Ishikawa (cell line): ENCODE data around the gene TYK2.

Source experiments
- CEBPB ChIP-seq: IDR thresholded peaks from 2 replicates; pipeline ENCODE4 v1.6.1; 2012
- CREB1 ChIP-seq: IDR thresholded peaks from 2 replicates; pipeline ENCODE4 v1.6.1; 2012; ENCODE audit warnings: low read depth
- EGR1 ChIP-seq: IDR thresholded peaks from 2 replicates; pipeline ENCODE4 v1.6.1; 2012
- EP300 ChIP-seq: IDR thresholded peaks from 2 replicates; pipeline ENCODE4 v1.6.1; 2012; ENCODE audit warnings: borderline replicate concordance
- FOXM1 ChIP-seq: IDR thresholded peaks from 2 replicates; pipeline ENCODE4 v1.6.1; 2012; ENCODE audit warnings: low read depth, borderline replicate concordance
- MAX ChIP-seq: IDR thresholded peaks from 2 replicates; pipeline ENCODE4 v1.6.1; 2012
- NFIC ChIP-seq: IDR thresholded peaks from 2 replicates; pipeline ENCODE4 v1.6.1; 2012
- RAD21 ChIP-seq: IDR thresholded peaks from 2 replicates; pipeline ENCODE4 v1.6.1; 2012; ENCODE audit warnings: low read depth
- REST ChIP-seq: IDR thresholded peaks from 2 replicates; pipeline ENCODE4 v1.6.1; 2012; ENCODE audit warnings: low read depth, mild to moderate bottlenecking
- TAF1 ChIP-seq: IDR thresholded peaks from 2 replicates; pipeline ENCODE4 v1.6.1; 2012; ENCODE audit warnings: low read depth, mild to moderate bottlenecking
- TCF12 ChIP-seq: IDR thresholded peaks from 2 replicates; pipeline ENCODE4 v1.6.1; 2012; ENCODE audit warnings: low read depth
- TEAD4 ChIP-seq: IDR thresholded peaks from 2 replicates; pipeline ENCODE4 v1.6.1; 2012
- USF1 ChIP-seq: IDR thresholded peaks from 2 replicates; pipeline ENCODE4 v1.6.1; 2012
- YY1 ChIP-seq: IDR thresholded peaks from 2 replicates; pipeline ENCODE4 v1.6.1; 2012; ENCODE audit warnings: low read depth
- ZBTB7A ChIP-seq: IDR thresholded peaks from 2 replicates; pipeline ENCODE4 v1.6.1; 2012; ENCODE audit warnings: low read depth

The TYK2 gene

DNA sequence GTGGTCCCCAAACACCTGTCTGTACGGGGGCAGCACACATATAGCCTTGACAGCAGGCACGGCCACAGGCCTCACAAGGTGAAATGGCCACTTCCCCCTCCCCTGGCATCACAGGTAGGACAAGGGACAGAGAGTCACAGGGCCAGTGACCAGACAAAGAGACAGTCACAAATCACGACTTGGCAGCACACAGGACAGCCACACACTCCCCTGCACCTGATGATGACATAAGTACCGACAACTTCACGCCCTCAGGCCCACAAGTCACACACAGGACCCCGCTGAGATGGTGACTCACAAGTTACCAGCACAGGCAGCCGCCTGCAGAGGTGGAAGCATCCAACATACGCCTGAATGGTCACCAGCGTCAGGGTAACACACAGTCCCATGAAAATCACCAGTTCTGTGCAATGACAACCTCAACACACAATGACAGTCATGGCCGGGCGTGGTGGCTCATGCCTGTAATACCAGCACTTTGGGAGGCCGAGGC, 16.5 kb downstream of the TYK2 start:
- TF ChIP-seq TEAD4 (no peak), MAX (no peak), RAD21 (no peak), TCF12 (no peak), ZBTB7A (no peak), CREB1 (no peak), USF1 (no peak), EGR1 (no peak), FOXM1 (no peak), EP300 (no peak), YY1 (no peak), REST (no peak)

GRCh38 chr19:10362259-10362658, 18.1 kb downstream of the TYK2 start:
- TF ChIP-seq REST: no peak
- TF ChIP-seq MAX: no peak
- no peak for TF ChIP-seq CREB1
- TF ChIP-seq ZBTB7A: no peak
- no peak for TF ChIP-seq EGR1
- TF ChIP-seq EP300: no peak
- no peak for TF ChIP-seq TCF12
- TF ChIP-seq RAD21: no peak

- TF ChIP-seq NFIC (no peak), REST (no peak), EGR1 (no peak), YY1 (no peak), USF1 (no peak), TCF12 (no peak)
Observed at GRCh38 chr19:10361569-10362011, 18.8 kb downstream of the TYK2 start.

- TF ChIP-seq EGR1: no peak
- no peak for TF ChIP-seq TEAD4
- TF ChIP-seq ZBTB7A: no peak
- no peak for TF ChIP-seq RAD21
- no peak for TF ChIP-seq FOXM1
- TF ChIP-seq TAF1: no peak
- no peak for TF ChIP-seq NFIC
- TF ChIP-seq MAX: no peak
- TF ChIP-seq USF1: no peak
- TF ChIP-seq EP300: no peak
- no peak for TF ChIP-seq CREB1
- TF ChIP-seq REST: no peak
- no peak for TF ChIP-seq YY1
- no peak for TF ChIP-seq TCF12
- no peak for TF ChIP-seq CEBPB
Observed at GRCh38 chr19:10356431-10356830, 23.9 kb downstream of the TYK2 start.
